NT2/D1 (cell line): Measurements from ENCODE around the gene ASCC2.

Experiments
- DNase-seq: peaks from one replicate; pipeline ENCODE4 v3.0.0-alpha.2; 2011; ENCODE audit warnings: low read depth, low spot score
- H3K27me3 ChIP-seq: 2 replicates; pipeline ENCODE4 v1.6.0; 2011; ENCODE audit warnings: mild to moderate bottlenecking; ENCODE audit not compliant: insufficient read length, insufficient read depth
- H3K36me3 ChIP-seq: 2 replicates; pipeline ENCODE4 v1.6.1; 2011; ENCODE audit warnings: mild to moderate bottlenecking, low read length, mixed read lengths; ENCODE audit not compliant: insufficient read depth, insufficient read length
- H3K4me1 ChIP-seq: 2 replicates; pipeline ENCODE4 v1.5.1; 2011; ENCODE audit not compliant: insufficient read depth, insufficient read length
- H3K4me3 ChIP-seq: 2 replicates; pipeline ENCODE4 v1.5.1; 2011; ENCODE audit warnings: low read depth; ENCODE audit not compliant: insufficient read length
- H3K9ac ChIP-seq: 2 replicates; pipeline ENCODE4 v1.6.0; 2011; ENCODE audit warnings: low read depth; ENCODE audit not compliant: insufficient read length
- H3K9me3 ChIP-seq: 2 replicates; pipeline ENCODE4 v1.5.1; 2011; ENCODE audit warnings: mild to moderate bottlenecking, low read length; ENCODE audit not compliant: insufficient read depth
- SUZ12 ChIP-seq: IDR thresholded peaks from 2 replicates; pipeline ENCODE4 v1.6.1; 2011; ENCODE audit not compliant: insufficient read length, insufficient read depth; ENCODE audit errors: extremely low read depth
- YY1 ChIP-seq: IDR thresholded peaks from 2 replicates; pipeline ENCODE4 v1.6.1; 2011; ENCODE audit not compliant: insufficient read length, insufficient read depth
- ZNF274 ChIP-seq: IDR thresholded peaks from 2 replicates; pipeline ENCODE4 v1.6.1; 2011; ENCODE audit warnings: mild to moderate bottlenecking, low read depth, low read length

The ASCC2 gene

DNA sequence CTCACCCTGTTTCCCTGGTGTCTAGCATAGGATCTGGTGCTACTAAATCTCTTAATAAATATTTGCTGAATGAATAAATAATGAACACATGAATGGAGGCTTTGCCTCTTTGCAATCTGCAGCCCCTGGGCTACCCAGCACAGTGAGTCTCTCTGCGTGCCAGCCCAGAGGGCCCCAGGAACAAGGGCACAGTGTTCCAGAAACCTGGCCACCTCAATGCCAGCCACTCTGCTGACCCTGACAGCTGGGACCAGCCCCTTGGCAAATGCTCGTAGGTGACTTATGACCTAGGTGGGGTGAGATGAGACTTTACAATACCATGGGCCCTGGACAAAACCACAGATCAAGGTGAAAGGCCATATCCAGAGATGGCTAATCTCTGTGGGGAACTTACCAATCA, 39.3 kb downstream of the ASCC2 start:
- no peaks in the 10 kb centered on the region for H3K9me3 ChIP-seq
- no peak overlapping the region for H3K4me3 ChIP-seq
- H3K36me3 ChIP-seq = peaks cover 74% of the 10 kb centered on the region
- H3K9ac ChIP-seq = no peak overlapping the region
- H3K27me3 ChIP-seq = no peaks in the 10 kb centered on the region
- TF ChIP-seq ZNF274 (no peak), SUZ12 (no peak), YY1 (no peak)
- no peak for DNase-seq
- peaks cover 2% of the 10 kb centered on the region for H3K4me1 ChIP-seq

- TF ChIP-seq ZNF274 = no peak
- no peak for TF ChIP-seq YY1
- no peak for TF ChIP-seq SUZ12
- H3K36me3 ChIP-seq = peaks cover 73% of the 10 kb centered on the region
Measured at GRCh38 chr22:29798318-29798717, 39.8 kb downstream of the ASCC2 start.

DNA sequence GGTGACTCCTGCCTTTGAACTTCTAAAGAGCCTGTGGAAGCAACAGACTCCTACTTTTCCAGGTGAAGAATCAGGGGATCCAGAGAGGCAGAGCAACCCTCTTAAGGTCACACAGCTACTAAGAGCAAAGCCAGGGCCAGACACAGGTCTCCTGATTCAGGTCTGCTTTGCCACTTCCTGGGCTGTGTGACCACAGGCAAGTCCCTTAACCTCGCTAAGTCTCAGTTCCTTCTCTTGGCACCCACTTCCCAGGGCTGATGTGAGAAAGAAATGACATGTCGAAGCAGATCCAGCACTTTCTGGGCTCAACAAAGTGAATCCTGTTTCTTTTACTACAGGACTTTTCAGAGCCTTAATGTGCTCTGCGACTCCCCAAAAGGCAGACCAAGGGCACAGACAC, 40.7 kb downstream of the ASCC2 start:
- no peak for DNase-seq
- TF ChIP-seq ZNF274 (no peak), YY1 (no peak), SUZ12 (no peak)
- no peak overlapping the region for H3K9ac ChIP-seq
- H3K27me3 ChIP-seq = no peaks in the 10 kb centered on the region
- H3K4me1 ChIP-seq = peaks cover 2% of the 10 kb centered on the region
- no peak overlapping the region for H3K4me3 ChIP-seq
- peaks cover 79% of the 10 kb centered on the region for H3K36me3 ChIP-seq
- H3K9me3 ChIP-seq = no peaks in the 10 kb centered on the region

More at GRCh38 chr22:29798318-29798717, 39.8 kb downstream of the ASCC2 start:
- Histone ChIP-seq H3K9ac (no peak overlapping the region), H3K4me3 (no peak overlapping the region), H3K4me1 (peaks cover 2% of the 10 kb centered on the region), H3K27me3 (no peaks in the 10 kb centered on the region), H3K9me3 (no peaks in the 10 kb centered on the region)
- no peak for DNase-seq

DNA sequence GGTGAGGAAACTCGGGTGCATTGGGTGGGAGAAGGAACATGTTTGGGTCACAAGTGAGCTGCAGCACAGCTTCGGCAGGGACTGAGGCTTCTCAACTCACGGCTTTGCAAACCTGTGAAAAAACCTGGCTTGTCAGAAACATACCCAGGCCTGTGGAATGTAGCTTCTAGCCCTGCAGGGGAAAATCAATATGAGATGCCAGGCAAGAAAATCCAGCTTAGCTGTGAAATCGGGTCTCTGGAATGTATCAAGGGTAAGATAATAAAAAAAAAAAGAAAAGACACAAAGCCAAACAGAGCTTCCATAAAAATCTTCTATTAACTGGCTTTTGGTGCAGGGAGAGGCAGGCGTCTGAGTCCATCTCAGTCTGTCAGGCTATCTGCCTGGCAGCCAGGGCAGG, 42.4 kb downstream of the ASCC2 start:
- Histone ChIP-seq H3K9me3 (no peaks in the 10 kb centered on the region), H3K4me3 (no peak overlapping the region), H3K27me3 (no peaks in the 10 kb centered on the region), H3K36me3 (peaks cover 79% of the 10 kb centered on the region), H3K9ac (no peak overlapping the region), H3K4me1 (no peaks in the 10 kb centered on the region)
- no peak for DNase-seq
- TF ChIP-seq ZNF274 = no peak
- no peak for TF ChIP-seq YY1
- TF ChIP-seq SUZ12 = no peak

GRCh38 chr22:29793396-29793795, 44.7 kb downstream of the ASCC2 start:
- H3K4me3 ChIP-seq = no peak overlapping the region
- H3K27me3 ChIP-seq = no peaks in the 10 kb centered on the region
- no peak for TF ChIP-seq YY1
- no peak for TF ChIP-seq SUZ12
- TF ChIP-seq ZNF274 = no peak
- no peaks in the 10 kb centered on the region for H3K9me3 ChIP-seq
- no peaks in the 10 kb centered on the region for H3K4me1 ChIP-seq
- H3K36me3 ChIP-seq = peaks cover 80% of the 10 kb centered on the region
- no peak for DNase-seq
- no peak overlapping the region for H3K9ac ChIP-seq

DNA sequence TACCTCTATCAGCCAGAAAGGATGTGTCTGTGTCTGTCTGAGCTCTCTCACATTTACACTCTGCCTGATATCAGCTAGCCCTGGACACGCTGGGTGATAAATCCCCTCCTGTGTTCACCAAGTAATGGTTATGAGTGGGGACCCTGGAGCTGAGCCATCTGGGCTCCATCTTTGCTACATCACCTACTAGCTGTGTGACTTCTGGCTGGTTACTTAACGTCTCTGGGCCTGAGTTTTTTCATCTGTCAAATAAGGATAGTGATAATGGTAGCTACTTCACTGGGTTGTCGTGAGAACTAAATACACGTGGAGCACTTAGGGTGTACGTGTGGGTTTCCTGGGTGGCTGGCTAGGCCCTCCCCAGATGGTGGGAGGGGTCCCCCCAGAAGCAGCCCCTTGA, 48.0 kb downstream of the ASCC2 start:
- DNase-seq = no peak
- Histone ChIP-seq H3K36me3 (peaks cover 69% of the 10 kb centered on the region), H3K4me1 (peaks cover 4% of the 10 kb centered on the region)

GRCh38 chr22:29788339-29789279, 49.5 kb downstream of the ASCC2 start:
- Histone ChIP-seq H3K36me3 (peaks cover 62% of the 10 kb centered on the region), H3K9ac (no peak overlapping the region), H3K4me3 (no peak overlapping the region), H3K9me3 (no peaks in the 10 kb centered on the region), H3K4me1 (peaks cover 8% of the 10 kb centered on the region), H3K27me3 (no peaks in the 10 kb centered on the region)
- TF ChIP-seq SUZ12 (no peak), YY1 (no peak), ZNF274 (no peak)
- no peak for DNase-seq

More for the DNA sequence above, 48.0 kb downstream of the ASCC2 start:
- no peaks in the 10 kb centered on the region for H3K9me3 ChIP-seq
- H3K4me3 ChIP-seq = no peak overlapping the region
- H3K9ac ChIP-seq = no peak overlapping the region
- no peak for TF ChIP-seq YY1
- TF ChIP-seq SUZ12 = no peak
- TF ChIP-seq ZNF274 = no peak
- H3K27me3 ChIP-seq = no peaks in the 10 kb centered on the region
